Left forelimb (tissue), 1 donor: ENCODE measurements around the gene CD79B.

ENCODE experiments used
- DNase-seq: peaks from one replicate; pipeline ENCODE4 v3.0.0-alpha.2; 2018; ENCODE audit warnings: low spot score

The CD79B gene

DNA sequence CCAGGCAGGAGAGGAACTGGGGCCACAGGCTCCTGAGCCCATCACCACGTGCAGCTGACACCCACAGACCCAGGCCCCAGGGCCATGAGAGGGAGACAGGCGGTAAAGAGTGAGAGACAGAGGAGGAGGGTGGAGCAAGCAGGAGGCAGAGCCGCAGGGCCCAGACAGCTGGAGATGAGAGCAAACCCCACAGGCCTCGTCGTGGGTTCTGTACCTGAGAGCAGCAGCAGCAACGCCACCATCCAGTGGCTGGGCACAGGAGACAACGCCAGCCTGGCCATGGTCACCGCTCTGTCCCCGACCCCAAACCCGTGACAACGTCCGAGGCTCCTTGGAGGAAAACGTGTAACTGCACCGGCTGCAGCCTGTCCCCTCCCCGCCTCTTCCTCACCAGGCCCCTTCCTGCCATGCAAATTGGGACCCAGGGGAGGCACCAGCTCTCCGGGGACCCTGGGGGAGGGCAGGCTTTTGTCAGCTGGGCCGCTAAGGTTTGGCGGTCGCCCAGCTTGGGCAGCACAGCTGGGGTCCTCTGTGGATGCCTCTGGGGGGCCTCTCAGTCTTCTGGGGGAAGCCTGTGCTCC, at the start of gene CD79B:
TSS of gene CD79B (minus strand) at position 351 of the 581 bp plus-strand sequence. CDS start at position 281, 70 bp downstream.
- no peak for DNase-seq

DNA sequence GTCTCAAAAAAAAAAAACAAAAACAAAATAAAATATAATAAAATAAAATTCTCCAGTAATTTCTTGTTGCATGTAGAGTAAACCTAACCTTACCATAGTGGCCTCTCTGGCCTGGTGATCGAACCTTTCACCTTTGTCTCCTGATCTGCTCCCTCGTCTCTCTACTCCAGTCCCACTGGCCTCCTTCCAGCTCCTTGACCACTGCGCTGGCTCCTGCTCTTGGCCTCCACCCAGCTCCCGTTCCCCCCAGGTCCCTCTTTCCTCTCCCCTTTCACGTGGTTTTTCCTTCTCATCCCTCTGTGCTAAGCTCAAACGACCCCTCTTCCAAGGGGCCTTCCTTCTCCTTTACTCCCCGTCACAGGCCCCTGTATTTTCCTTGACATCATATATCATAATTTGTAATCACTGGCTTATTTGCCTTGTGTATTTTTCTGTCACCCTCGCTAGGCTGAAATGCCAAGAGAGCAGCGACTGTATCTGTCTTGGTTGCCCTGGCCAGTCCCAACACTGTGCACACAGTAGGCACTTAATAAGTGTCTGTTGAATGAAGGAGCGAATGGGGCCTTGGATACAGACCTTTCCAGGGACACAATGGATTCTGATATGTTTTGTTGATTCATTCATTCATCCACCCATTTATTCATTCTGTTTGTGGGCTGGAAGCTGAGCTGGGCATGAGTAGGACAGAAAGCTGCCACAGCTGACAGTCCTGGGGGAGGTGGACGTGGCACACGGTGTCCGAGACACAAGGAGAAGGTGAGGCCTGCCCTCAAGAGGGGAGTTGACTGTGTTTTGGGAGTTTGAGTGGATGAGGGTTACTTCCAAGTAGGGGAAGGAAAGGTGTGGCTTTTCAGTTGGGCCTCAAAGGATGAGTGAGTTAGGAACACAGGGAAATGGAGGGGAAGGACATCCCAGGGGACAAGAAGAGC, 46.4 kb upstream of the CD79B start:
- no peak for DNase-seq

DNA sequence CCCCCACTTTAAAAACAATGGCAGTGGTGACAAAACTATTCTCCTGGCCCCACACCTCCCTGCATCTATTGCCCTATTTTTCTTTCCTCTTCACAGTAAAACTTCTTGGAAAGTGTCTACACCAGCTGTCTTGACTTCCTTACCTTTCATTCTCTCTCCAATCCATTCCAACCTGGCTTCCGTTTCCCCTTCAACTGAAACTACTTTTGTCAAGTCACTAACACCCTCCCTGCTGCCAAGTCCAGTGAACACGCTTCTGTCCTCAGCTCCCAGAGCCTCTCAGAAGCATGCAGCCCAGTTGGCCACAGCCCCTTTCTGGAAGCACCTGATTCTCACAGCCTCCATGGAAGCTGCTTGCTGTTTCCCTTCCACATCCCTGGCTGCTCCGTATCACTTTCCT, 44.6 kb upstream of the CD79B start:
- no peak for DNase-seq

DNA sequence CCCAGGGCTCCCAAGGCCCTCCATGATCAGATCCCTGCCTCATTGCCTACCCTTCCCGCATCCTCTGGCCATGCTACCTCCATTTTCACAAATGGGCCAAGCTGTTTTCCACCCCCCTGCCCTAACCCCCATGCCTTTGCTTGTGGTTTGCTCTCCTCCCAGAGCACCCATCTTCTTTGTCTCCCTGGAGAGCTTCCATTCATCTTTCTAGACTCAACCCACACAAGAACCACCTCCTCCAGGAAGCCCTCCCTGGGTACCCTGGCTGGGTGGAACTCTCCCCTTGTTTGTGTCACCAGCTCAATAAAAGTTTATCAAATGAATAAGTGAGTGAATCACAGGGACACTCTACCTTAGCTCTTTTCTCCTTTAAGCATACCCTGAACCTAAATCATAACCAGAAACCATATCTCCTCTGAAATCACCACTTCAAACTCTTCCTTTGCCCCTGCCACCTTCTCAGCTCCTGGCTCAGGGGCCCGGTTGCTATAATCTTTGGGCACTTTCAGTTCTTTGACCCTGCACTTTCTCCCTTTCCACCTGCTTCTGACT, 43.5 kb upstream of the CD79B start:
- no peak for DNase-seq

DNA sequence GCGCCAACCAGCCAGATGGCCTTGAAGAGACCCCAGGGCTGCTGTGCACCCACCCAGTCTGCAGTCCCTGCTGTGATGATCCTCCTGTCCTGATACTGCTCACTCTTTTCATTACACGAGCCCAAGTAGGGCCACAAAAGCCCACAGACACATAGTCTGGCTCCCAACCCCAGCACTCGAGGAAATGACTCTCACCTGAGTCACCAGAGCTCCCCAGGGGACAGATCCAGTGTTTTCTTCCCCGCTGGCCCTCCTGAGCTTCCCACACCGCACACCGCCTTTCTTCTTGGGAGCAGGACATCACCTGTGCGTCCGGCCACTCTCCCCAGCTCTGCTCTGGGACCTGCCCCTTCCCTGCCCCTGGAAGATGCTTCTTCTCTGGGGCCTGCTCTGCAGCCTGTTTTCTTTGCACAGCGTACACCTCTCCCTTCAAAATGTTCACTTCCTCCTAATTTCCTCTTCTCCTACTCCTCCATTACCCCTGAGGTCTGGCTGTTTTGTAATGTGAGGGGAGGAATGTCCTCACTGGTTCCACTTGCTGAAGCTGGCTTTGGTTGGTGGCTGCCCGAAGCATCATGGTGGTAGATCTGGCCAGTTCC, 42.6 kb upstream of the CD79B start:
- DNase-seq = no peak

DNA sequence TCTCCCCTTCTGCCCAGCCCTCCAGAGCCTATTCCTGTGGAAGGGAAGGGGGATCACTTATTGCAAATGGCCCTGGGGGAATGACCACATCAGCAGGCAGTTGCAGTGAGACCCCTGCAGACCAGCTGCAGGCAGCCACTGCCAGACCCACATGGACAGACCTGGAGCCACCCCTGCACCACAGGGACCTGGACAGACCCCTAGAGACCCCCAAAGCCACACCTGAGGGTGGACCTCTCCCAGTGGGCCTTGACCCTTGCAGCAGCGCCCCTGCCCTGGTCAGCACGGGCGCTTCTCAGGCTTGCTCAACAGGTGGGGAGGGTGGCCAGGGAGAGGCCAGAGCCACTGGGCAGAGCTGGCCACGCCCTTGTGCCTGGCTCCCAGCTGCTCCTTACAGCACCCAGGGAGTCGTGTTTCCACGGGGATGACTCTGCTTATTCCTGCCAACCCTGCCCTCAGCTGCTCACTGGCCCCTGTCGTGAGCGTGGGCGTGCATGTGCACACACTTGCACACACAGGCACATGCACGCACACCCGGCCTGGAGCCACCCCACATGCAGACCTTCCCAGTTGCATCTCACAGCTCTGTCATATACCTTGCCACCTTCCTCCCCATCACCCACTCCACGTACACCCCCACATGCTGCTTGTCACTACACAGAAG, 41.9 kb upstream of the CD79B start:
- DNase-seq = no peak

DNA sequence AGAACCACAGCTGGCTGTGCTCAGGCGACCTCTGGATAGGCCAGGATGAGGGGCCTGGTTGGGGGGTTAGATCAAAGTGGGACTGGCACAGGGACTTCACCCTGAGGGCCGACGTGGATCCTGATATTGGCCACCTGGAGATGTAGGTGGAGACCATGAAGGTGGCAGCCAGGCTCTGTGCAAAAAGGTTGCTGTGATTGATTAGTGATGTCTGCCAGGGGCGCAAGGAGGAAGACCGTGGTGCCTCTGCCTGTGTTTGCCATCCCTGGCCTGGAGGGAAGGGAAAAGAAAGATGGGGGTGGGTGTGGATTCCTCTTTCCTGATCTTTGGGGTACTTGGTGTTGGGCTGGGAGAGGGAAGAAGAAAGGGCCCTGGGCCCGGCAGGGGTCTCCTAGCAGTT, 41.1 kb upstream of the CD79B start:
- DNase-seq = no peak

DNA sequence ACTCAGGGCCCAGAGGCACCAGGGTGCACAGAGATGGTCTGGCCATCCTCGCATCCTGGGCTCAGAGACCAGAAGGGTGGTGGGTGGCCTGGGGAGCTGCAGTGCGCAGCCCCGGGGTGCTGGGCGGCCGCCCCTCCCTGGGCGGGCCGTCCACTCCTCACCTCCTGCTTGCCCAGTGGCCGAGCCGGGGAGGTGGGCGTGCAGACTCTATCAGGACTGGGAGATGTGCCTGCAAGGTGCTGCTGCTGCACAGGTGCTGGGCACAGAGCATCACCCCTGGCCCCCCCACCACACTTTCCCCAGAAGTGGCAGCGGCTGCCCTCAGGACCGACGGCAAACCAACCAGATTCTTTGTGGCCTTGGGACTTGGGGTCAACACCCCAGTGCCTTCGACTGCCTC, 40.7 kb upstream of the CD79B start, which contains the start of gene SCN4A:
TSS of gene SCN4A (minus strand) at position 123 of the 400 bp plus-strand sequence. CDS start at position 46, 77 bp downstream.
- no peak for DNase-seq

DNA sequence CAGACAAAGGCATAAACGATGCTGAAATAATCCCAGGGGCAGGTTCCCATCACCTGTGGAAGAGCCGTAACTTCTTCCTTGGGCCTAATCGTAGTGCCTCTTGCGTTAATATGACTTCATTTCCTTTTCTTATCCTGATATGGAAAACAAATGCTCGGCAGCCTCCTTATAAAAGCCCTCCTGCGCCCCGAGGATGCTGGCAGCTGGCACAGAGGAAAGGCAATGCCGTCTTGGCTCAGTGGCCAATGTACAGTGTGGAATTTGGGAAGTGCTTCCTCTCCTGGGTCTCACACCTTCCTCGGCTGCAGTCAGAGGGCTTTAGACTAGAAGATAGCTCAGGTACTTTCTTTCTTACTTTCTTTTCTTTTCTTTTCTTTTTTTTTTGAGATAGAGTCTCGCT, 37.1 kb upstream of the CD79B start:
- no peak for DNase-seq

DNA sequence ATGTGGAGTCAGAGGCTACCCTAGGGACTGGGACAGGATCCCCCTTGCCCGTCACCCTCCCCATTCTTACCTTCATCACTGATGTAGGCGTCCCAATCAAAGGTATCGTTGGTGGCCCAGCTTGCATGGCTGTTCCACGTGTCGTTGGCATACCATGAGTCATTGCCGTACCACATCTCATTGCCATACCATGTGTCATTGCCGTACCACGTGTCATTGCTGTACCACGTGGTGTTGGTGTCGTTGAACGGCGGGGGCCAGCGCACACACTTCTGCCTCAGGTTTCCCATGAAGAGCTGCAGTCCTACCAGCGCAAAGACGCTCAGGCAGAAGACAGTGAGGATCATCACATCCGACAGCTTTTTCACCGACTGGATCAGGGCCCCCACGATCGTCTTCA, 35.8 kb upstream of the CD79B start:
- DNase-seq = no peak

DNA sequence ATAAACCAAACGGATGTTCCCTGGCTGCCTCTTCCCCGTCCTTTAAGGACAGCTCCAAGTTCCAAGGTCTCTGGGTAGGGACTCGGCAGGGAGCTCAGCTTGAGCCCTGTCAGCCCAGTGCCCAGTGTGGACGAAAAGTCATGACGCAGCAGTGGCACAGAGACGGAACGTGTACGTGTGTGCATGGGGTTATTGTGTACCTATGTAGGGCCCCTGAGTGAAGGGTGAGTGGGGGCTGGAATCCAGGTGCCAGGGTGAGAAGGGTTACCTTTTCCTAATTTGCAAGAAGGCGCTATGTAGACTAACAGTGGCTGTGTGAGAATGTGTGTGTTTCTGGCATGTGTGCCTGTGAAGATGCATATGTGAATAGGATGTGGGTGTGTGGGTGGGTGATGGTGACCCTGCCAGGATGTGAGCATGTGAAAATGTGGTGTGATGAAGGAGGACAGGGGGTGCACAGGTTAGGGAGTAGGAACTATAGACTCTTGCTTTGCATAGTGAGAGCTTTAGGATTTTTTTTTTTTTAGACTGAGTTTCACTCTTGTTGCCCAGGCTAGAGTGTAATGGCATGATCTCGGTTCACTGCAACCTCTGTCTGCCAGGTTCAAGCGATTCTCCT, 34.6 kb upstream of the CD79B start:
- no peak for DNase-seq

DNA sequence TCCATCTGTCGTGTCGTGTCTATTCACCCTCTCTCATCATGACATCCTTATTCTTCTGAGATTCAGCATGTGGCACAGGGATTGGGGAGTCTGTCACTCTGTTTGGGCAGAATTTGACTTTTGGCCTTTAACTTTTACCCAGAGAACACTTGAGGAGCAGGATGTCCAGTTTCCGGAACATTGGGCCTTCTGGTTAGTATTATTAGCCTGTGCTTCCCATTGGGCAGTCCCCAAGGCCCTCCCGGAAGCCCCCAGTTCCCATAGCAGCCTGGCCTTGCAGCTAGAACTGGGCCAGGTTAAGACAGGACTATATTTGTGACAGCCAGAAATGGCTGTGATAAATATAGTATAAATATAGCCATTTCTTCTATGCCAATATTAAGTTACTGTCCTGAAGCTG, 31.0 kb upstream of the CD79B start:
- DNase-seq = no peak

DNA sequence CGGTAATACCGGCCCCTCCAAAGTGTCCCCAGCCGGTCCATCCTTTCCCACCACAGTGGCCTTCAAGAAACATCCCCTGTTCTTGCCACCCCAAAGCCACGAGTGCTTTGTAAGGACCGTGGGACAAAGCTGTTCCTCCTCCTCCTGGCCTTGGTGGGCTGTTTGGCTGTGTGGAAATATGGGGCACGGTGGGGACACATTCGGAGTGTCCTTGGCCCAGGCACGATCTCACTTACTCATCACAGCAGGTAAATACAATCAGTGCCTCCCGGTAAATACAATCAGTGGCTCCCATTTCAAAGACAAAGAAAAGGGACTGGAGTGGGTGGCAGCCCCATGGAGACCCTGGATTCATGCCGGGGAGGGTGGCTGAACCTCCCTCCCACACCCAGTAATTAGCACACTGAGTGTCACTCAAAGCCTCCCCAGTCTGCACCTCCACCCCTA, 30.2 kb upstream of the CD79B start:
- no peak for DNase-seq

DNA sequence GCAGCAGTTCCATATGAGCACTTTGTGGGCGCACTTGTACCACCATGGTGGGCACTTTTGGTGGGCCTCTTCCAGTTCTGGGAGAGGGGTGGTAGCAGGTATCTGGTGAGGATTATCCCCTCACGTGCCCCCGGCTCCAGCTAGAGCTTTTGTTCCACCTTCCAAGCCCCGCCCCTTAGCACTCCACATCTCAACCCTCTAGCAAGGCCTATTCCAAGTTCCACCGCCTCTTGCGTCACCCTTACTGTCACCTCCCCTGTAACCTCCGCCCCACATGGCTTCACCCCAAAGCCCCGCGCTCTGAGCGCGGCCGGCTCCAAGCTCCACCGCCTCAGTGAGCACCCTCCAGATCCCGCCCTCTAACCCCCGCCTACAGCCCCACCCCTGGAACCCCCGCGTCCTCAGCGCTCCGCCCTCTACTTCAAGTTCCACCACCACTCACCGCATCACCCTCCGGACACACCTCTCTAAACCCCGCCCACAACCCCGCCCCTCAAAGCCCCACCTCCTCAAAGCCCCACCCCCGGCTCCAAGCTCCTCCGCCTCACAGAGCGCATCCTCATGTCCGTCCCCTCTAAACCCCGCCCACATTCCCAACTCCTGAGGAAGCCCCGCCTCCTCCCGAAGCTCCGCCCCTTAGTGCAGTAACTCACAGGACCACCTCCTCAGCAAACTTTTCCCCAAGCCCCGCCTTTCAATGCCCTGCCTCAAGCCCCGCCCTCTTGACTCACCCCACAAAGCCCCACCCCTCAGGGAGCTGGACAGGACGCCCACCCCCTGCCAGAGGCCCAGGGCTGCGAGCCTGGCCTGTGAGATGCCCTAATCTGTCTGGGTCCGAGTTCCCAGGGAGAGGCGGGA, 29.5 kb upstream of the CD79B start:
- no peak for DNase-seq

DNA sequence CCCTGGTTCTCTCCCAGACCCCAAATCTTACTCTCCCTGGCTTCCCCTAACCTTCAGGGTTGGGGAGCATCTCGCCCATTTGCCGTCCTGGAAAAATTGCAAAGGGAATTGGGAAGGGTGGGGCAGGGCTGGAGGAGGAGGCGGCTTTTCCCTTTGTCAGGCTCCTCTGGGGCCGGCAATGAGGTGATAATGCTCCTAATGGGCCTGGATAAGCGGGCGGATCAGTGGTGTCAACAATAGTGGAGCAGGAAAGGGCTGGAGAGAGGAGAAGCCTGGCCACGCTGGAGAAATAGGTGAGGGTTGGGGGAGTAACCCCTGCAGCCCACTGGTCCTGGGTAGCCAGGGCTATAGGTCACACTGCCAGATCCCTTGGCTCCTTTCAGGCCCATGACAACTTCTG, 28.3 kb upstream of the CD79B start:
- no peak for DNase-seq

DNA sequence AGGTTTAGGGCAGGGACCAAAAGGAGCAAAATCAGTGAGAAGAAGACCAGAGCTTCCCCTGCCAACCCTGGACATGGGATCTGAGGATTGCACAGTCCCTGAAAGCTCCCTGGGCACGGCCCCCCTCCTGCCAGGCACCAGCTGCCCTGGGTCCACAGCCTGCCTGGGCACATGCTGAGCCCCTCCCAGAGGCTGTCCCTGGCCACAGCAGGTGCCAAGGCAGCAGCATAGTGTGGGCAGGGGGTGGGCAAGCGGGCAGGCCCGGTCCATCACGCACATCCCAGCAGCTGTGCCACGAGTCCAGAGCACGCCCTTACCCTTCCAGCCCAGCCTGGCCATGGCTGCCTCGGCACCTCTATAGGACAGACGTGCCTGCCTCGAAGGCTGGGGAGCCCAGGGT, 27.9 kb upstream of the CD79B start:
- no peak for DNase-seq

DNA sequence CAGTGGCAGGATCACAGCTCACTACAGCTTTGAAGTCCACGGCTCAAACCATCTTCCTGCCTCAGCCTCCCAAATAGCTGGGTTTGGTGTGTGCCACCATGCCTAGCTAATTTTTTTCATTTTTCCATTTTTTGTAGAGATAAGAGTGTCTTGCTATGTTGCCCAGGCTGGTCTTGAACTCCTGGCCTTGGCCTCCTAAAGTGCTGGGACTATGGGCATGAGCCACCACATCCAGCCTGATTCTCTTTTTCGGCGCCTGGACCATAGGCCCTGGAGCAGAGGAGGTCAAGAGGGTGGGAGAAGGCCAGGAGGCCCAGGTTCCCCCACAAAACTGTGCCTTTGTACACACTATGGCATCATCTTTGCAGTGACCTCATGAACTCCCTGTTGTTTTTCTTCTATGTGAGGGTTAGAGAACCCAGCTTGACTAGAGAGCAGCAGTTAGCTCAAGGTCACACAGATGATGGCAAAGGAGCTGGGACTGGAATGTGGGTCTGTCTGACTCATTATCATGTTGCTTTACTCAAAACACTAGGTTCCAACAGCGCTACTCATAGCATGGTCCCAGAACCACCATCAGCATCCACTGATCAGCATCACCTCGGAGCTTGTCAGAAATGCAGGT, 24.3 kb upstream of the CD79B start:
- DNase-seq = no peak

DNA sequence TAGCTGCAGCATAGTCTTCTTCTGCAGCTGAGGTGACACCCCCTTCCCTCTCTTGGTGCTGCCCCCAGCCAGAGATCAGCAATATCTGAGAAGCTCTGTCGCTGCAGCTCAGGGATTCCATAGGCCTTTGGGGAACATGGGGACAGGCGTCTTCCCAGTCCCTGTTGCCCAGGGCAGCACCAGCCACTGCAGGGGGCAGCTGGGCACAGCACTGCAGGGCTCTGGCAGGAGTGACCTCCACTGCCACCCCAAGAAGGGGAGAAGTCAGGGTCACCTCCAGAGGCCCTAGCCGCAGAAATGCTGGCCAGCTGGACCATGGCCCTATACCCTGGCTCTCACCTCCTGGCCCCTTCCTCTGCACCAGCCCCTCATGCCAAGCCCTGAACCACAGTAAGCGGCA, 23.7 kb upstream of the CD79B start:
- no peak for DNase-seq

DNA sequence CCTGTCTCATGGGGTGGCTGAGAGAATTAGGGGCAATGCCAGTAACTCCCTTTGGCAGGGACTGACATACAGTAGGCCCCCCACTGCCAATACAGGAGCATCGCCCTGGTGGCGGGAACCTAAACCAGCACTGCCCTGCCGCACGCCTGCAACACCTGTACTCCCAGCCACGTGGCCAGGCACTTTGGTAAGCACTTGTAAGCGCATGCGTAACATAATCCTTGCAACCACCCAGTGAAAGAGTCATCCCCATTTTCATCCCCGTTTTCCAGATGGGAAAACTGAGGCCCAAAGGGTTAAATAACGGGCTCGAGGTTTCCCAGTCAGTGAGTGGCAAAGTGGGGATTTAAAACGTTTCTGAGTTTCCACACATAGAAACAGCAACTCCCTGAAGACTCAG, 23.1 kb upstream of the CD79B start:
- DNase-seq = no peak

DNA sequence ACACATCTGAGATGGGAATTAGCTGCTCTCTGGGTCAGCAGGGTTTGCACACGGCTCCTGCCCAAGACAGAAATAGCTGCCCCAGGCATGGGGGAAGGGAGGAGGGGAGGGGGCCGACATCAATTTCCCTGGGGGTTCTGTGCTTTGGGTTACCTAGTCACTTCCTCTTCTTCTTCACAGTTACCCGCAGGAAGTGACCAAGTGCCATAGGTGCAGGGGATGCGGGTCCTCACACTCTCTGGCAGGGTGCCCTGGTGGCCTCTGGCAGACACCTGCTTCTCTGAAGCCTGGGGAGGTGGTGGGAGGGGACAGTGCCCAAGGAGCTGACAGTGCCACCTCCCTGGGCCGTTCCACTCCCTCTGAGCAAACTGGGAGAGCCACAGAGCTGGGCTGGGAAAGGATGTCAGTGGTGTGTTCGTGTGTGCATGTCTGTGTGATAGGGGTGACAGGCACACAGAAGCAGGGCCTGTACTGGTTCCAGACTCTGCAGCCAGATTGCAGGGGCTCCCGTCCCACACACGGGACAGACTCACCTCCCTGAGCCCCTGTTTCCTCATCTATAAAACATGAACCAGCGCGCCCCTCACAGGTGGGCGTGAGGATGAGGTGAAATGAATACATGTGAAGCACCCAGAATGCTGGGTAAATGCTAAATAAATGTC, 22.4 kb upstream of the CD79B start:
- DNase-seq = no peak
